ENCODE measurements around the gene ARHGEF1.

ARHGEF1 gene

DNA sequence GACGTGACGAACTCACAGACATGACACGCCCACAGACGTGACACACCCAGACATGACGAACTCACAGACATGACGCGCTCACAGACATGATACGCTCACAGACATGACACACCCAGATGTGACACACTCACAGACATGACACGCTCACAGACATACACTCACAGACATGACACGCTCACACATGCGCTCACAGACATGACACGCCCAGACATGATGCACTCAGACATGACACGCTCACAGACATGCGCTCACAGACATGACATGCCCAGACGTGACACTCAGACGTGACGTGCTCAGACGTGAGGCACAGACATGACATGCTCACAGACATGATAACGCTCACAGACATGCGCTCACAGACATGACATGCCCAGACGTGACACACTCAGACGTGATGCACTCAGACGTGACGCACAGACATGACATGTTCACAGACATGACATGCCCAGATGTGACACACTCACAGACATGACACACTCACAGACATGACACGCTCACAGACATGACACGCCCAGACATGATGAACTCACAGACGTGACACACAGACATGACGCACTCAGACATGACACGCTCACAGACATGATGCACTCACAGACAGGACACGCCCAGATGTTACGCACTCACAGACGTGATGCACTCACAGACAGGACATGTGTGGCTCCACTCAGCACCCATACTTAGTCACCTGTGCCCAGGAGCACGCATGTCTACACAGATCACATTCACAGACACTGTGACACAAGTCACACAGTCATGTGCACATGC lies 37.1 kb downstream of the ARHGEF1 start:
- no peak for FAIRE-seq

DNA sequence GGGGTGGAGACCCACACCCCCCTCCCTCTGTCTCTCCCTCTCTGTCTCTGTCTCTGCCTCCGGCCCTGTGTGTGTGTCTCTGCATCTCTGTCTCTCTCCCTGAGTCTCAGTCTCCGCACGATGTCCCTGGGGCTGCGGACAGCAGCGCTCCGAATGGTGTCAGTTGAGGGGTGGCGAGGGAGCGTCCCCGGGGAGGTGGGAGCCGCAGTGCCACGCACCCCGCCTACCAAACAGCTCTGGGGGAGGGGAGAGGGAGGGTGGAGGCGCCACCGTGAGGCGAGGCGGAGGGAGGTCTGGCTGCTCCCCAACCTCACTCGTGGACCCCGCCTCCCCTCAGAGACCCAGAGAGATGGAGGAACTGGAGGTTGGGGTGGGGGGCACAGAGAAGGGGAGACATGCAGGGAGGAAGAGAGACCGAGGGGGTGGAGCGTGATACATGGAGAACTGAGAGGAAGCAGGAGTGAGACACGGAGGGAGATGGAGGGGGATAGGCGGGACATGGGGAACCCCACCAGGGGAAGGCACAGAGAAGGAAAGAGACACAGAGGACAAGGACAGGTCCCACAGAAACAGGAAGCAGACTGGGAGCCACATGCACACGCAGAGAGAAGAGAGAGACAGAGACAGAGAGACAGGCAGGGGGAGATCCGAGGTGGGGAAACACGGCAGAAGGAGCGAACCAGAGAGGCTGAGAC lies 38.0 kb downstream of the ARHGEF1 start:
- FAIRE-seq, result no peak

DNA sequence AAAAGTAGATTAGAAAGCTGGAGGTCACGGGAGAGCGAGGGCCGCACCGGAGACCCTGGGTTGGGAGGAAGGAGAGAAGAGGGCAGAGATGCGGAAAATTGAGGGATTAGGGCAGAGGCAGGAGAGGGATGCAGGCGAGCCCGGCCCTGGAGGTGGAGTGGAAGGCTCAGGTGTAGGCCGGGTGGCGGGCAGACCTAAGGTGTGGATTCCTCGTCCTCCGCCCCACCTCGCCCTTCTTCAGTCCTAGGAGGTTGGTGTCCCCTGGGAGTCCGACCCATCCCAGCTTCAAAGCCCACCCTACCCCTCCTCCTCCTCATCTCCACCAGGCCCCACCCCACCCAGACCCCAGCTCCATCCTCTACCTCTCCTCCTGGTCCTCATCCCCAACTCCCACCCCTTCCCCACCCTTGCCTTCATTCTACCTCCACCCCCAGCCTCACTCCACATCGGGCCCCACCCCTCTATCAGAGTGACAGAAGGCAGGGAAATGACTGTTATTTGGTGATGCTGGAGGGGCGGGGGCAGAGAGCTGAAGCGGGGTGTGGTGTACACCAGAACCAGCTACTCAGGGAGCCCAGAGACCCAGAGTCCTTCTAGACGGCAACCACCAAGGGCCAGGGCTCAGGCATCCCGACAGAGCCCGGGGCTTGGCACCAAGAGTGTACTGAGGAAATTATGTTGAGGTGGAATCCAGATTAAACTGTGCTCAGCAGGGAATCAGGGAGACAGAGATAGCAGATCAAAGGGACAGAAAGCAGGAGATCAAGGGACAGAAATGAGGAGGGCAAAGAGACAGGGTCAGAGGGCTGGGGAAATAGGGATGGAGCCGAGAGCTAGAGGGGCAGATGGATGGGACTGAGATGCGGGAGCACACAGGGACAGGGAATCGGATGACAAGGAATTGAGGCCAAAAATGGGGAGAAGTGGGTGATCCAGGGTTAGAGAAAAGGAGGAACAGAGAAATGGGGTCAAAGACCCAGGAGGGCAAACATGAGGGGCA lies 38.9 kb downstream of the ARHGEF1 start:
- FAIRE-seq, result no peak

DNA sequence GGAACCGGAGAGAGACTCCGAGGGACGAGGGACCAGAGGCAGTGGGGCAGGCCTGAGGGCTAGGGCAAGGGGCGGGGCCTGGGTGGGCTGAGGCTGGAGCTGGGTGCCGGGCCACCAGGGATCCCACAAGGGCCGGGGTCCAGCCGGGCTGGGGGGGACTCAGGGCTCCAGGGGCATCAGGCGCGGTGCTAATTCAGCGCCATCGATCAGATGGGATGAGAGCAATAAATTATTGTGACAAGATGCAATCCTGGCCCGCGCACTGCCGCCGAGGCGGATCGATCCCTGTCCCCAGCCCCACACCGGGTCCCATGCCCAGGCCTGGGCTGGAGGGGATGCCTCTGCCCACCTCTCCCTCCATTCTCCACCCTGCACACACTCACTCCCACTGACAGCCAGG lies 39.6 kb downstream of the ARHGEF1 start:
- FAIRE-seq, result no peak

DNA sequence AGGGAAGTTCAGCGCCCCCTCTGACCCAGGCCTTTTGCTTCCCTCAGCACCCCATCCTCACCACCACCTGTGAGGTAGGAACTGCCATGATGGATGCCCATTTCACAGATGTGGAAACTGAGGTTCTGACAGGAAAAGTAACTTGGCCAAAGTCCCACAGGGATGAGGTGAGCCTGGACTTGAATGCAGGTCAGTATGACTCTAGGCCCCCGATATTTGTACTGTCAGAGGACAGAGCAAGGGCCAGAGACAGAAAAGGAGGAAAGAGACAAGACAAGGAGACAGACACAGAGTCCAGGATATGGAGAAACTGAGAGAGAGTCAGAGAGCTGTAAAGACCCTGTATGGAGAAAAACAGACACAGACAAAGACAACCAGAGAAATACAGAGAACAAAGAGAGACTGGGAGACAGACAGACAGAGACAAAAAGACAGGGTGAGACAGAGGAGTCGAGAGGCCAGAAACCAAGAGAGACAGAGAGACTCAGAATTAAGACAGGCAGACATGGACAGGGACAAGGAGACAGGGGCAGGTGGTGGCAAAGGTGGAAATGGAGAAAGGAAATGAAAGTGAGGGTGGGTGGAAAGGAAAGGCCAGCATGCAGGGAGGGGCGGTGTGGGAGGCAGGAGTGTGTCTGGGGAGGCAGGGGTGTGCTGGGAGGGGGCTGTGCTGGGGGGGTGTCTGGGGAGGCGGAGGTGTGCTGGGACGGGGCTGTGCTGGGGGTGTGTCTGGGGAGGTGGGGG lies 40.2 kb downstream of the ARHGEF1 start:
- FAIRE-seq, result no peak

DNA sequence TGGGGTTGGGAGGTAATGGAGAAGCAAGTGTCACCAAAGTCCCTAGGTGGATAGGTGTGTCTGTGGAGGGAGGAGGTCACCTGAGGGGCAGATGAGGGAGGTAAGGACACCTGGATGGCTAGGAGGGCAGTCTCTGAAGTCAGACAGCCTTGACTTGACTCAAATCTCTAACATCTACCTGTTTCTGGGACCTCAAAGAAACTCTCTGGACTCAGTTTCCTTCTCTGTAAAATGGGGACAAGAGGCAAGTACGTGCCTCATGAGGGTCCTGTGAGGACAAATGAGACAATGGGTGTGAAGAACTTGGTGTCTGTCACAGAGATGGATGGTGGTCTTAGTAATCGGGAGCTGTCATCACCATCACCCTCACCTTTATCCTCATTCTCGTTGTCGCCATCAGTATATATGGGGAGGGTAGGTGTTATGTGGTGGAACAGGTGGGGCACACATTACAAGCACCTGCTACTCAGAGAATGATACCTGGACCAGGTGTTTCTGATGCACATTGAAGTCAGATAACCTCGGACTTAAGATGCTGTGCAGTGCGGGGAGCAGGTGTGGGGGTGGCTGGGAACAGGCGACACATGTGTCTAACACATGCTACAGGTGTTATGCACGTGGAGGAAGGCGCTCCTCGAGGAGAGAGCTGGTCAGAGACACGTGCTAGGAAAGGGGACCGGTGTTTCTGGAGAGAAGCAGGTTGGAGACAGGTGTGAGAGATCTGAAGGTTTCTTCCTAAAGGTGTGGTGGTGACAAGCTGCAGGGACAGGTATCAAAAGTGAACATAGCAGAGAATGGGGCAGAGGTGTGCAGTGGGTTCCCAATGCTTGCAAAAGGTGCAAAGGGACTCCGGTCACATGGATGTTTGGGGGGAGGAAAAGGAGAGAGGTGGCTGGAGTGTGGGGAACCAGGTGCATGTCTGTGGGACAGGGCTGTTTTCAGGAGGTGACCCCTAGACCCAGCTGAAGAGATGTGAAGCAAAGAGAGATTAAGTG lies 41.5 kb downstream of the ARHGEF1 start:
- FAIRE-seq, result no peak

DNA sequence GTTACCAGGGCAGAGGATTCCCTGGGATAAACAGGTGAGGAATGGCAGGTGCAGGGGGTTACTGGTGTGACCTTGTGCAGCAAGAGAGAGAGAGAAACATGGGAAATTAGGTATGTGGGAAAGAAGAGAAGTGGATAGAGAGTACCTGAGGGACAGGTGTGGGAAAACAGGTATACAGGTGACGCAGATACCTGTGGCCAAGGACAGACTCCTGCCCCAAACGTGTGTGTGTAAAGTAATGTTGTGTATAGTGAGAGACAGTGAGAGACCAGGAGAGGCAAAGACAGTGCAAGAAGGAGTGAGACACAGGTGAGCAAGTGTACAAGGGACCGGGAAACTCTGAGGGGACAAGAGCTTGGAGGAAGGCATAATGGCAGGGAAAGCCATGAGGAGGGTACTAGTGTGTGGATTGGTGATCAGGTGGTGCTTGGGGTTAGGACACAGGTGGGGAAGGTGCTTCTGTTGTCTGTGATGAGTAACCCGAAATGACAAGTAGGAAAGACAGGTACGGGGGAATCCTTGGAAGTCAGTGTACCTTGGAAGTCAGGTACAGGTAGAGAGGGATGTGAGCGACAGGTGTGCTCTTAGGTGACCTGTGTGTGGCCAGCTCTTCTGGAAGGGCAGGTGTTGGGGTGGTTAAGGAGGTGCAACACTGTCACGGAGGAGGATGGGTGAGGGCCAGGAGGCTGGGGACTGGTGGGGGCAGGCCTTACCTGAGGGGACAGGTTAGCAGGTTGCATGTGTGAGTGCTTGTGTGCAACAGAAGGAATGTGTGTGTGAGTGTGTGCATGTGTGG lies 42.4 kb downstream of the ARHGEF1 start:
- FAIRE-seq, result no peak

DNA sequence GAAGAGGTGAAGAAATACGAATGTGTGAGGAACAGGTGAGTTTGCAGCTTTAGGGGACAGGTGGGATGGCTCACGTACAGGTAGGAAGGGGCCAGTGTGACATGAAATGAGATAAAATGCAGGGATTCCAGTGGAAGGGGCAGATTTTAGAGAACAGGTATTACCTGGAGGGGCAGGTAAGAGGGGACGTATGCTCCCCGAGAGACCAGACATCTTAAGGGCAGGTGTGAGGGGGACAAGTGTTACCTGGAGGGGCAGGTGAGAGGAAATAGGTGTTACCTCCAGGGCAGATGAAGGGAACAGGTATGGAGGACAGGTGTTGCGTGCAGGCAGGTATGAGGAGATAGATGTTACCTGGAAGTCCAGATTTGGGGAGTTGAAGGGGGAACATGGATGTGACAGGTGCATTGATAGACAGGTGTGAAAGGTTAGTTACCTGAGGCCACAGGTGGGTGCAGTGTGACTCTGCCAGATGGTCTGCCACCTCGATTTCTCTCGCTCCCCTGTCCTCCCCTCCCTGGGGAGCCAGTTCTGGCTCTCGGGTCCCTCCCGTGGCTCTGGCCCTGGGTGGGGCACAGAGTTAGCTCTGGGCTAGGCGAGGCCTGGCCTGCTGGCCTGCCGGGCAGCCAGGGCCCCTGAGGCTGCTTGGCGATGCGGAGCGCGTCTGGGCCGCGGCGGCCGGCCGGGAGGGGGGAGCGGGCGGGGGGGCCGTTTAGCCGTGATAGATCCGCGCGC lies 43.2 kb downstream of the ARHGEF1 start:
- no peak for FAIRE-seq

DNA sequence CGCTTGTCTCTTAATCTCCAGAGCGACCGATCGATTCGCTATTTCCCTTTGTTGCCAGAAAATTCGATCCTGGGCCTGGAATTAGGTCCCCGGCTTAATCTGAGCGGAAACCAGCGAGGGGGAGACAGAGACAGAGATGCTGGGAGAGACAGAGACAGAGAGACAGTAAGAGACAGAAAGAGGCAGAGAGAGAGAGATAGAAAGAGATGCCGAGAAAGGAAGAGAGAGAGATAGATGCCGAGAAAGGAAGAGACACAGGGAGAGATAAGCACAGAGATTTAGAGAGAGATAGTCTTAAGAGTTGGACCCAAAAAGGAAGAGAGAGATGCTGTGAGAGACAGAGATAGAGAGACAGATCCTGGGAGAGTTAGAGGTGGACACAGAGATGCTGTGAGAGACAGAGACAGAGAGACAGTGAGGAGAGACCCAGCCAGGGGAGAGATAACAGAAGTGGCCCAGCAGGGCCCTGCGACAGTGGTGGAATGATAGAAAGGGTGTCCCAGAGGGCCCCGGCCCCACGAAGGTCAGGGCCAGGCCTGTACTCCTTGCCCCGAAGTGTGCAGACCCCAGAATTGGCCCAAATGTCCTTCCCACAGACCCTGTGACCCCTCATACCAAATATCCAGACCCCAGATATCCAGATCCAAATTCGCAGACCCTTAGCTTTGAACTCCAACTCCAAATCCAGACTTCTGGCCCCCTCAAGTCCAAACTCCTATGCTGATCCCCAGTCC lies 43.9 kb downstream of the ARHGEF1 start:
- FAIRE-seq, result no peak

DNA sequence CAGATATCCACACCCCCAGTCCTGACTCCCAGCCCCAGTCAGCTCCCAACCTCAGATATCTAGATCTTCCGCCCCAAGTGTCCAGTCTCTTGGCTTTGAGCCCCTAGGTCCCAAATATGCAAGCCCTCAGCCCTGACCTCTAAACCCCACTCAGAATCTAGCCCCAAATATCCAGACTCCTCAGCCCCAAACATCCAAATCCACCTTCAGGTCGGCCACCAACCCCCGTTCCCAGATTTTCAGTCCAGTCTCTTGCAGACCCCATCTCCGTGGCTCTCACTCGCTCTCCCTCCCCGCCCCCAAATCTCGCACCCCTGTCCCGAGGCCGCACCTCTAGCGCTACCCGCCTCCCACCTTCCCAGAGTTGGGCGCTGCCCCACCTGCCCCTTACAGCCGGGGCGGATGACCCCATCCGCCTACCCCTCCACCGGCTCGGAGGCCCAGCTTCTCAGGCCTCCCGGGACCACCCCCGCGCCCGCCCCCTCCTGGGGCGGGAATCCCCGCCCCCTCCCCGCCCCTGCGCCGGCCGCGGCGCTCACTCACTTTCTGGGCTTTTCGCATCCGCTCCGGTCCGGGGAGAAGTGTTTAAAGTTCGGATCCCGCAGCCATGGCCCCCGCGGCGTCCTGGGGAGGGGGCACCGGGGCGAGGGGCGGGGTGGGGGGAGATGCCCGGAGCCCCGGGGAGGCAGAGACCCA lies 44.7 kb downstream of the ARHGEF1 start:
- no peak for FAIRE-seq

DNA sequence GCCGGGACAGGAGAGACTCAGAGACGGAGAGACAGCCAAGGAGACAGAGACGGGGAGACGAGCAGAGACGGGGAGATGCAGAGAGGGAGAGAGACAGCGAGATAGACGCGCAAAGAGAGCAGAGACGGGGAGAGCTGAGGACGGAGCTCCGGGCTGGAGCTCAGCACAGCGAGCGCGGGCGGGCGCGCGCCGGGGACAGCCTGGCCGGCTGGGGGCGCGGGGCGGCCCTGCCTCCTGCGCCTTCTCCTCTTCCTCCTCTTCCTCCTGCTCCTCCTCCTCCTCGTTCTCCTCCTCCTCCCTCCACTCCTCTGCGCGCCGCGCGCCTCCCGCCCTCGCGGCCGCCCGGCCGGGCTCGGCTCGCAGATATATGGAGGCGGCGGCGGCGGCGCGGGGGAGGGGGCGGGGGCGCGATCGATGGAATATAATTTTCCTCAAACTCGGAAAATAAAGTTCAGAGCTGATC lies 45.3 kb downstream of the ARHGEF1 start, which contains the start of gene ERFL:
TSS of gene ERFL (minus strand) at position 229 of the 463 bp plus-strand sequence. CDS start 15,530 bp downstream, outside the sequence.
- FAIRE-seq, result no peak

DNA sequence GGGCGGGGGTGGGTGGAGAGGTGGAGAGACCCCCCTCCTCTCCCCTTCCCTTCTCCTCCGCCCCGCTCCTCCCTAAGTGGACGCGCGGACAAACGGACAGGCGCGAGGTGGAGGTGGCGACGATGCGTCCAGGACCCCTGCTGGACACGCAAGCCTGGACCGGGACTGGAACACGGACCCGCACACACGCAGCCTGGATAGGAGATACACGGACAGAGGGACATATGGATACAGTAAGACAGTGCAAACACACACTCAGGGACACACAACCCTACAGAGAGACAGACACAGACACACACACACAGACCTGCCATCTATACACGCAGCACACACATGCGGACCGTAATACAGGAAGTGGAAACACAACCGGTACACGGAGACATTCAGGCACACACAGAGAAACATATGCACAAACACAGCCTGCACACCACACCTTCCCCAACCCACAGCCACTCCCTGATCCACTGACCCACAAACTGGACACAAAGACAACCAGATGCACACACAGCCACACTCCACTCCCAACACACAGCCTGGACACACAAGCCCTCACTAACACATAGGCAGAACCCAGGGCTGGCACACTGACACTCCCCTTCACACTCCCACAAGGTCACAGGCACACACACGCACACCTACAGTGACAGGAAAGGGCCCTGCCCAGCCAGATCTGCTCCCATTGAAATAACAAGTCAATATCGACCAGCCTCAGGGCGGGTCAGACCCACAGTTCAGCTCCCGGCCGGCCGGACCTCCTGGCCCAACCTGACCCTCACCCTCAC lies 46.0 kb downstream of the ARHGEF1 start:
- no peak for FAIRE-seq

DNA sequence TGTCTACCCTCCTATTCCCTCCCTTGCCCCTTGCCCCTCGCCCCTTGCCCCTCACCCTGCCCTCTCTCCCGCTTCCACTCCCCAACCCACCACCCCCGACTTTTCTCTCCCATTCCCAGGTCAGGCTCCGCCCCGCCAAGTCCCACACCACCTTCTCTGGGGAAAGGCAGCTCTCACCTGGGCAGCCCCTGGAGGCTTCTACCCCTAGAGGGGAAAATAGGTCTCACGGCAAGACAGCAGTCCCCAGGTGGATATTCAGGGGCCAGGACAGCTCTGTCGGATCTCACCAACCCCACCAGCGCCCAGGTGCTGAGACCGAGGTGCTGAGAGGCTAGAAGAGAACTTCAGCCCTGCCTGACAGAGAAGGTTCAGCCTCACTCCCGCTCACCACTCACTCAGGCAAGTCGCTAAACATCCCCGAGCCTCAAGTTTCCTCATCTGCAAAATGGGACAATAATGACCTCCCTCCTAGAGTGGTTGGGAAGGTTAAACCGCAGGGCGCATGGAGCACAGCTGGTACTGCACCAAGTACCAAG lies 46.6 kb downstream of the ARHGEF1 start:
- FAIRE-seq, result no peak

DNA sequence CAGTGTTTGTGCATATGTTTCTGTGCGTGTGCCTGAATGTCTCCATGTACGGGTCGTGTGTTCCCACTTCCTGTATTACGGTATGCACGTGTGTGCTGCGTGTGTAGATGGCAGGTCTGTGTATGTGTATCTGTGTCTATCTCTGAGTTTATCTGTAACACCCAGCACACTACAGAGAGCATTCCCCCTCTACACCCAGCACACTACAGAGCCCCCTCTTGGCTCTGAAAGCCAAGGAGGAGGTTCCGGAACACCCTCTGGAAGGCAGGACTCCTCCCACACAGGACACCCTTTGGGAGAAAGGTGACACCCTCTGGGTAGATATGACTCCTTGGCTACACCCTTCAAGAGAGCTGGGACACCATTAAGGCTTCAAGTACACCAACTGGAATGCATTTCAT lies 47.3 kb downstream of the ARHGEF1 start:
- no peak for FAIRE-seq

DNA sequence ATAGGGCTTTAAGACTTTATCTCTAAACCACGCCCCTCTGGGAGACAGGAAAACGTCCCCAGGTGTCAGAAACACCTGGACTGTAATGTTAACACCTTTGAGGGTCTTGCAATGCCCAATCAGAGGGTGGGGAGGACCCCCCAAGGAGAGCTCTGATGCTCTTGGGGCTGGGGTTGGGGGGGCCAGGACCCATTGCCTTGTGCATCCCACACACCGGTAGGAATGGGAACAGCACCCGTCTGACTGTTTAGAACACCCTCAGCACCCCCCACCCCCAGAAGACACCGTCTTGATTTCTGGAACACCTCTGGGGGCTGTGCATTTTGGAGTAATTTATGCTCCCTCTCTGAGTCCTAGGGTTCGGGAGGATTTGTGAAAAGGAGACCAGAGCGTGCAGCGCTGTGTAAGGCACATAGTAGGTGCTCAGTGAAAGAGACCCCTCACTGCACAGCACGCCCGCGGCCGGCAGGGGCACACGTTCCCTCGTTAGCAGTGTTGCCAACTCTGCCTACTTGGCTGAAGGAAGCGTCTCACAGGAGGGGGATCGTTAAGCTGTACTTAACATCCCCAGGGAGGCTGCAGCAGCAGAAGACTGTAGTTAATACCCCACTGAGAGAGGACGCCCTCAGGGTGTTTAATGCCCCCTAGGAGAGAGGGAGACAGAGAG lies 48.1 kb downstream of the ARHGEF1 start:
- no peak for FAIRE-seq

DNA sequence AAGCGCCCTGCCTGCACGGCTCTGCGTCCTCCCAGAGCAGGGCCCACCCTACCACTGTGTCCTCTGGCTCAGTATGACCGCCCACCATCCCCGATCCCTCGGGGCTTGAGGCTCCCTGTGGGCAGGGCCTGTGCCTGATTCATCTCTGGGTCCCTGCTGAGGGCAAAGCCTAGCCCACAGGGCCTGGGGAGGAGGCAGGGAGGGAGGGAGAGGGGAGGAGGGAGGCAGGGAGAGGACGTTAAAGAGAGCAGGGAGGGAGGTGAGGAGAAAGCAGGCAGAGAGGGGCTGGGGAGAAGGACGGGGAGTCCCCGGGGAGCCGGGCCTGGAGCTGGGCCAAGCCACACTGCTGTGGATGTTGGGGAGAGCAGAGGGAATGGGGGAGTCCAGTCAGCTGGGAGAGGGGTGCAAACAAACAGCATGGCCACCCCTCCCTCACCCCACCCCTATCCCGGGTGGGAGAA lies 49.3 kb downstream of the ARHGEF1 start:
- FAIRE-seq, result no peak
